Measurements from ENCODE around the gene ARHGEF10L. TPM values are rescaled to one million over a fixed set of nuclear protein-coding genes. Genes with fewer than 3 reads are reported as not detected.
A peak's percentile ranks its signal among the peaks of the same experiment; 100 is the strongest.
"Not testable (repeated sequence)": the region's sequence is repeated elsewhere in the genome, so short reads cannot be mapped to it uniquely, and the experiment has no call there.

ARHGEF10L gene
- 54.2 and 56.1 TPM in 2 replicates for total RNA-seq (2014; rRNA removed; shearing (Covaris generic))

- no peak for DNase-seq (ENCODE audit: low spot score)
Measured at GRCh38 chr1:17539477-17540254, at the start of gene ARHGEF10L. Gene ARHGEF10L, plus strand, starts transcription at chr1:17539698. Its CDS starts 40,898 bp downstream, at chr1:17580596.

GRCh38 chr1:17489768-17490417 lies 49.6 kb upstream of the ARHGEF10L start:
- DNase-seq (ENCODE audit: low spot score), result not testable (repeated sequence)

- not testable (repeated sequence) for DNase-seq (ENCODE audit: low spot score)
Measured at GRCh38 chr1:17490667-17491066, 48.8 kb upstream of the ARHGEF10L start.

GRCh38 chr1:17494114-17494729 lies 45.3 kb upstream of the ARHGEF10L start:
- DNase-seq (ENCODE audit: low spot score), result peak; percentile 85

GRCh38 chr1:17496419-17496818 lies 43.1 kb upstream of the ARHGEF10L start:
- no peak for DNase-seq (ENCODE audit: low spot score)

GRCh38 chr1:17498214-17498613 lies 41.3 kb upstream of the ARHGEF10L start:
- DNase-seq (ENCODE audit: low spot score), result peak; percentile 69

- DNase-seq (ENCODE audit: low spot score), result peak; percentile 93
Measured at GRCh38 chr1:17502326-17502778, 37.1 kb upstream of the ARHGEF10L start.

GRCh38 chr1:17503146-17503545 lies 36.4 kb upstream of the ARHGEF10L start:
- no peak for DNase-seq (ENCODE audit: low spot score)

- not testable (repeated sequence) for DNase-seq (ENCODE audit: low spot score)
Measured at GRCh38 chr1:17507200-17507599, 32.3 kb upstream of the ARHGEF10L start.

GRCh38 chr1:17507915-17508314 lies 31.6 kb upstream of the ARHGEF10L start:
- no peak for DNase-seq (ENCODE audit: low spot score)

GRCh38 chr1:17509363-17509762 lies 30.1 kb upstream of the ARHGEF10L start:
- DNase-seq (ENCODE audit: low spot score), result no peak

GRCh38 chr1:17510138-17510537 lies 29.4 kb upstream of the ARHGEF10L start:
- no peak for DNase-seq (ENCODE audit: low spot score)

- DNase-seq (ENCODE audit: low spot score), result no peak
Measured at GRCh38 chr1:17511188-17511587, 28.3 kb upstream of the ARHGEF10L start.

GRCh38 chr1:17513131-17513530 lies 26.4 kb upstream of the ARHGEF10L start:
- DNase-seq (ENCODE audit: low spot score), result peak; percentile 38

GRCh38 chr1:17514776-17515175 lies 24.7 kb upstream of the ARHGEF10L start:
- DNase-seq (ENCODE audit: low spot score), result no peak

GRCh38 chr1:17515902-17516301 lies 23.6 kb upstream of the ARHGEF10L start:
- no peak for DNase-seq (ENCODE audit: low spot score)

- DNase-seq (ENCODE audit: low spot score), result peak; percentile 84
Measured at GRCh38 chr1:17516303-17517214, 22.9 kb upstream of the ARHGEF10L start.

GRCh38 chr1:17520041-17520440 lies 19.5 kb upstream of the ARHGEF10L start:
- peak; percentile 91 for DNase-seq (ENCODE audit: low spot score)

- DNase-seq (ENCODE audit: low spot score), result peak; percentile 24
Measured at GRCh38 chr1:17520473-17521319, 18.8 kb upstream of the ARHGEF10L start.

- DNase-seq (ENCODE audit: low spot score), result no peak
Measured at GRCh38 chr1:17521946-17522612, 17.4 kb upstream of the ARHGEF10L start.
